DOHH2 (cell line): ENCODE data around the gene S100A3.

ENCODE experiments used
- H3F3A ChIP-seq: fragments of 200-600 bp; sonication (generic), shearing (Covaris generic); 2 replicates; pipeline ENCODE4 v1.6.0; 2016; ENCODE audit warnings: antibody characterized with exemption, mild to moderate bottlenecking; ENCODE audit not compliant: control insufficient read depth, insufficient read depth
- H3K27ac ChIP-seq: fragments of 200-600 bp; sonication (generic); 2 replicates; pipeline ENCODE4 v1.5.1; 2014; ENCODE audit warnings: low read depth, mild to moderate bottlenecking, low read length, moderate library complexity
- H3K27me3 ChIP-seq: fragments of 200-600 bp; sonication (generic); 2 replicates; pipeline ENCODE4 v1.6.1; 2014; ENCODE audit warnings: mild to moderate bottlenecking, low read length, mixed read lengths; ENCODE audit not compliant: control insufficient read depth
- H3K36me3 ChIP-seq: fragments of 200-600 bp; sonication (generic); 2 replicates; pipeline ENCODE4 v1.6.1; 2014; ENCODE audit warnings: mild to moderate bottlenecking, low read length, moderate library complexity, mixed read lengths; ENCODE audit not compliant: control insufficient read depth
- H3K4me1 ChIP-seq: fragments of 200-600 bp; sonication (generic); 2 replicates; pipeline ENCODE4 v1.6.1; 2014; ENCODE audit warnings: mild to moderate bottlenecking, low read length, mixed read lengths; ENCODE audit not compliant: control insufficient read depth
- H3K4me2 ChIP-seq: fragments of 200-600 bp; sonication (generic); 2 replicates; pipeline ENCODE4 v1.6.0; 2014; ENCODE audit warnings: mild to moderate bottlenecking, low read length, moderate library complexity
- H3K4me3 ChIP-seq: fragments of 200-600 bp; sonication (generic); 2 replicates; pipeline ENCODE4 v1.5.1; 2014; ENCODE audit warnings: mild to moderate bottlenecking, low read length, mixed read lengths
- H3K79me2 ChIP-seq: fragments of 200-600 bp; sonication (generic); 2 replicates; pipeline ENCODE4 v1.6.1; 2014; ENCODE audit warnings: mild to moderate bottlenecking, low read length, mixed read lengths; ENCODE audit not compliant: control insufficient read depth
- H3K9me2 ChIP-seq: fragments of 200-600 bp; sonication (generic); replicated peaks from 2 replicates; pipeline ENCODE4 v1.6.1; 2014; ENCODE audit warnings: mild to moderate bottlenecking, low read length, mixed read lengths; ENCODE audit not compliant: control insufficient read depth
- H3K9me3 ChIP-seq: fragments of 200-600 bp; sonication (generic); 2 replicates; pipeline ENCODE4 v1.6.1; 2014; ENCODE audit warnings: antibody characterized with exemption, low read length, mixed read lengths; ENCODE audit not compliant: control insufficient read depth, insufficient read depth
- H4K20me1 ChIP-seq: fragments of 200-600 bp; sonication (generic); 2 replicates; pipeline ENCODE4 v1.6.0; 2014; ENCODE audit warnings: low read depth, mild to moderate bottlenecking, antibody characterized with exemption, low read length, moderate library complexity; ENCODE audit not compliant: control insufficient read depth, insufficient read depth
- CTCF ChIP-seq: fragments of 200-600 bp; sonication (generic); IDR thresholded peaks from one replicate; pipeline ENCODE4 v1.5.1; 2014; ENCODE audit warnings: antibody characterized with exemption, mild to moderate bottlenecking, low read depth, low read length; ENCODE audit not compliant: poor library complexity, severe bottlenecking
- EZH2phosphoT487 ChIP-seq: fragments of 200-600 bp; sonication (generic); IDR thresholded peaks from 2 replicates; pipeline ENCODE4 v1.6.1; 2017; ENCODE audit warnings: borderline replicate concordance, mild to moderate bottlenecking, antibody characterized with exemption, low read length, moderate library complexity, mixed read lengths

Gene S100A3, protein sequence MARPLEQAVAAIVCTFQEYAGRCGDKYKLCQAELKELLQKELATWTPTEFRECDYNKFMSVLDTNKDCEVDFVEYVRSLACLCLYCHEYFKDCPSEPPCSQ

GRCh38 chr1:153548722-153549688 is at the start of gene S100A3:
Gene S100A3 (minus strand): TSS chr1:153549258. CDS start chr1:153548485, 773 bp downstream.
- Histone ChIP-seq H3K4me3 (no peak within 1 kb of the TSS), H3K27me3 (peaks cover 41% of the 10 kb centered on the region), H3K9me2 (no peaks in the 10 kb centered on the region), H3K36me3 (no peaks in the 10 kb centered on the region), H4K20me1 (no peaks in the 10 kb centered on the region), H3K79me2 (no peaks in the 10 kb centered on the region), H3K4me1 (peaks cover 12% of the 10 kb centered on the region), H3K4me2 (no peak within 1 kb of the TSS), H3F3A (no peaks in the 10 kb centered on the region), H3K27ac (no peak within 1 kb of the TSS), H3K9me3 (no peaks in the 10 kb centered on the region)
- TF ChIP-seq CTCF, result no peak
- no peak for TF ChIP-seq EZH2phosphoT487

DNA sequence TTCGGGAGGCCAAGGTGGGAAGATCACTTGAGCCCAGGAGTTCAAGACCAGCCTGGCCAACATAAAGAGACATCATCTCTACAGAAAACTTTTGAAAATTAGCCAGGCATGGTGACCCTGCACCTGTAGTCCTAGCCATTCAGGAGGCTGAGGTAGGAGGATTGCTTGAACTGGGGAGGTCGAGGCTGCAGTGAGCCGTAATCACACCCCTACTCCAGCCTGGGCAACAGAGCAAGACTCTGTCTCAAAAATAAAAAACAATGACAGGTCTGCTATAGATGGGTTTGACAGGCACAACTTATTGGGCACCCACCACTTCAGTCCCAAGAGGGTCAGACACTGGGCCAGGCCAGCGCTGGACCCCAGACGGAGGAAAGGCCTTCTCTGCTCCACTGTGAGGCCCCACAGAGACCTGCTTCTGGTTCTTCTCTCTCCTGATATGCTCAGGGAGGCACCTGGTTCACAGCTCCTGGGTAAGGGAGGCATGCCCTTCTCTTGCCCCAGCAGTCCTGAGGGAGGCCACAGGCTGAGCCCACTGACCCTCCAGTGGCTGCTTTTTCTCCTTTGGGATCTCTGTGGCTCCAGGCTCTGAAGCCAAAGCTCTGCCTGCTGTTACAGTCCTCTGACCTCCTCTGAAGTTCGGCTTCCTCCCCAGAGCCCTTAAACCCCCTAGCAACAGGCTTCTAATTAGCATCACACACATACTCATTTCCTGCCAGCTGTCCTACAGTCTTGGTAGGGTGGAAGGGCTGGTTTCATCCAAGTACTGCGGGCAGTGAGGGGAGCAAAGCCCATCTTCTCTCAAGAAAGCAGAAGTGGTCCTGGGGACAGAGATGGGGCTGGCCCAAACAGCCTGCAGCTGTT is 49.5 kb upstream of the S100A3 start:
- Histone ChIP-seq H3K4me2 (peak overlapping the region; percentile 74), H3K36me3 (no peaks in the 10 kb centered on the region), H3K79me2 (no peaks in the 10 kb centered on the region), H3K27me3 (no peaks in the 10 kb centered on the region), H3K4me1 (peaks cover 26% of the 10 kb centered on the region), H3K4me3 (peak overlapping the region; percentile 58), H3K27ac (peak overlapping the region; percentile 77), H3K9me3 (no peaks in the 10 kb centered on the region), H3K9me2 (no peaks in the 10 kb centered on the region), H3F3A (0 out of 2 replicates have a peak, but pooled peaks cover 3% of the 10 kb centered on the region), H4K20me1 (no peaks in the 10 kb centered on the region)
- TF ChIP-seq CTCF (no peak), EZH2phosphoT487 (no peak)

GRCh38 chr1:153597206-153597605 is 48.1 kb upstream of the S100A3 start:
- Histone ChIP-seq H3K9me2 (no peaks in the 10 kb centered on the region), H3K27me3 (no peaks in the 10 kb centered on the region), H3K4me3 (no peak overlapping the region), H4K20me1 (no peaks in the 10 kb centered on the region), H3K79me2 (no peaks in the 10 kb centered on the region), H3K4me2 (no peak overlapping the region), H3K9me3 (no peaks in the 10 kb centered on the region), H3F3A (0 out of 2 replicates have a peak, but pooled peaks cover 3% of the 10 kb centered on the region), H3K36me3 (no peaks in the 10 kb centered on the region), H3K4me1 (peaks cover 26% of the 10 kb centered on the region), H3K27ac (no peak overlapping the region)
- TF ChIP-seq CTCF, result no peak
- no peak for TF ChIP-seq EZH2phosphoT487
